ENCODE data around the gene LAPTM5.

LAPTM5 gene

GRCh38 chr1:30787266-30787665 lies 29.7 kb upstream of the LAPTM5 start:
- no peak for DNase-seq (ENCODE audit: low spot score)

GRCh38 chr1:30786264-30786991 lies 28.9 kb upstream of the LAPTM5 start:
- no peak for DNase-seq (ENCODE audit: low spot score)

- DNase-seq (ENCODE audit: low spot score), result no peak
Observed at GRCh38 chr1:30785714-30786113, 28.1 kb upstream of the LAPTM5 start.

GRCh38 chr1:30785181-30785580 lies 27.6 kb upstream of the LAPTM5 start:
- no peak for DNase-seq (ENCODE audit: low spot score)

GRCh38 chr1:30783256-30783915 lies 25.8 kb upstream of the LAPTM5 start:
- no peak for DNase-seq (ENCODE audit: low spot score)

GRCh38 chr1:30782361-30783255 lies 25.0 kb upstream of the LAPTM5 start:
- DNase-seq (ENCODE audit: low spot score), result peak; percentile 87

- no peak for DNase-seq (ENCODE audit: low spot score)
Observed at GRCh38 chr1:30781906-30782305, 24.3 kb upstream of the LAPTM5 start.

GRCh38 chr1:30780409-30780808 lies 22.8 kb upstream of the LAPTM5 start:
- DNase-seq (ENCODE audit: low spot score), result no peak

- peak; percentile 88 for DNase-seq (ENCODE audit: low spot score)
Observed at GRCh38 chr1:30779294-30780071, 21.9 kb upstream of the LAPTM5 start.

- DNase-seq (ENCODE audit: low spot score), result no peak
Observed at GRCh38 chr1:30778979-30779293, 21.4 kb upstream of the LAPTM5 start.

GRCh38 chr1:30778154-30778978 lies 20.8 kb upstream of the LAPTM5 start:
- no peak for DNase-seq (ENCODE audit: low spot score)

GRCh38 chr1:30777904-30778153 lies 20.3 kb upstream of the LAPTM5 start:
- DNase-seq (ENCODE audit: low spot score), result no peak

GRCh38 chr1:30777060-30777903 lies 19.7 kb upstream of the LAPTM5 start:
- no peak for DNase-seq (ENCODE audit: low spot score)

GRCh38 chr1:30776097-30777059 lies 18.8 kb upstream of the LAPTM5 start:
- DNase-seq (ENCODE audit: low spot score), result no peak

- DNase-seq (ENCODE audit: low spot score), result no peak
Observed at GRCh38 chr1:30775433-30775975, 17.9 kb upstream of the LAPTM5 start.

GRCh38 chr1:30774550-30775432 lies 17.2 kb upstream of the LAPTM5 start:
- no peak for DNase-seq (ENCODE audit: low spot score)

- DNase-seq (ENCODE audit: low spot score), result no peak
Observed at GRCh38 chr1:30773722-30774358, 16.3 kb upstream of the LAPTM5 start.

GRCh38 chr1:30771005-30771404 lies 13.4 kb upstream of the LAPTM5 start:
- DNase-seq (ENCODE audit: low spot score), result no peak
